ENCODE data around the gene BAIAP2L2. TPM values are rescaled to one million over a fixed set of nuclear protein-coding genes. Genes with fewer than 3 reads are reported as not detected.

BAIAP2L2 gene
- total RNA-seq, 1 donor from 2014 or later = 0.86 TPM

DNA sequence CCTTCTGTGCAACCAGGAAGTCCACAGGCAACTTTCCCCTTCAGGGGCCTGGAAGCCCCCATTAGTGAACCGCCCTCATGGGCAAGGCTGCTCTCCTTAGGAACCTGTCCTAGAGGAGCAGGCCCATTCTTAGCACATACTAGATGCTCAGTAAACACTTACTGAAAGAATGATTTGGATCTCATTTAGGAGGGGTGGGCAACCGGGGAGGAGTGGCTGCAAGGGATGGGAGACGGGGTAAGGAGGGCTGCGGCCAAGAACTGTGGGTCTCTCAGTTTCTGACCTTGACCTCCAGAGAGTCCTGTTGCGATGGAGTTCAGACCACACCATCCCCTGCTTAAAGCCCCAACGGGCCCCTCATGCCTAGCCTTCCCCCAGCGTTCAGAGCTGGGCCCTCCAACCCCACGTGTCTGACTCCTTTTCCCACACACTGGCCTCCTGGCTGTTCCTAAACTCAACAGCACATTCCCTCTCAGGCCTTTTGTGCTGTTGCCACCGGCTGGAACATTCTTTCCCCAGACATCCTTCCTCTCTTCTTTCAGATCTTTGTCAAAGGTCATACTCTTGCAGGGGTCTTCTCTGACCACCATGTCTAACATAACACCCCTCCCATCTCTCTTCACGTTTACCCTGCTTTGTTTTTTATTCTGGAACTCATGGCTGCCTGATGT lies 74.0 kb downstream of the BAIAP2L2 start:
- H3K36me3 ChIP-seq = no peaks in the 10 kb centered on the region
- H3F3A ChIP-seq (ENCODE audit: low read depth) = peaks cover 31% of the 10 kb centered on the region
- H3K9ac ChIP-seq = no peak overlapping the region
- H3K9me3 ChIP-seq (ENCODE audit: low read depth) = no peaks in the 10 kb centered on the region
- H3K27ac ChIP-seq = no peak overlapping the region
- H4K20me1 ChIP-seq (ENCODE audit: low read depth) = no peaks in the 10 kb centered on the region
- no peak for DNase-seq (ENCODE audit: low spot score)
- peaks cover 47% of the 10 kb centered on the region for H3K4me1 Mint-ChIP-seq
- H3K4me1 ChIP-seq = peaks cover 35% of the 10 kb centered on the region
- no peaks in the 10 kb centered on the region for H3K36me3 Mint-ChIP-seq
- H2AFZ ChIP-seq (replicated peaks) = no peak overlapping the region
- H3K79me2 ChIP-seq (ENCODE audit: low read depth) = no peaks in the 10 kb centered on the region
- peak overlapping the region; percentile 13 for H3K4me3 Mint-ChIP-seq
- no peaks in the 10 kb centered on the region for H3K27me3 ChIP-seq
- no peak overlapping the region for H3K4me2 ChIP-seq
- H3K4me3 ChIP-seq = no peak overlapping the region
- no peaks in the 10 kb centered on the region for H3K9me3 Mint-ChIP-seq
- TF ChIP-seq EZH2 (IDR thresholded peaks at IDR 0.05) (no peak), EZH2phosphoT487 (IDR thresholded peaks at IDR 0.05) (no peak)
- TF ChIP-seq, protein P1, sequence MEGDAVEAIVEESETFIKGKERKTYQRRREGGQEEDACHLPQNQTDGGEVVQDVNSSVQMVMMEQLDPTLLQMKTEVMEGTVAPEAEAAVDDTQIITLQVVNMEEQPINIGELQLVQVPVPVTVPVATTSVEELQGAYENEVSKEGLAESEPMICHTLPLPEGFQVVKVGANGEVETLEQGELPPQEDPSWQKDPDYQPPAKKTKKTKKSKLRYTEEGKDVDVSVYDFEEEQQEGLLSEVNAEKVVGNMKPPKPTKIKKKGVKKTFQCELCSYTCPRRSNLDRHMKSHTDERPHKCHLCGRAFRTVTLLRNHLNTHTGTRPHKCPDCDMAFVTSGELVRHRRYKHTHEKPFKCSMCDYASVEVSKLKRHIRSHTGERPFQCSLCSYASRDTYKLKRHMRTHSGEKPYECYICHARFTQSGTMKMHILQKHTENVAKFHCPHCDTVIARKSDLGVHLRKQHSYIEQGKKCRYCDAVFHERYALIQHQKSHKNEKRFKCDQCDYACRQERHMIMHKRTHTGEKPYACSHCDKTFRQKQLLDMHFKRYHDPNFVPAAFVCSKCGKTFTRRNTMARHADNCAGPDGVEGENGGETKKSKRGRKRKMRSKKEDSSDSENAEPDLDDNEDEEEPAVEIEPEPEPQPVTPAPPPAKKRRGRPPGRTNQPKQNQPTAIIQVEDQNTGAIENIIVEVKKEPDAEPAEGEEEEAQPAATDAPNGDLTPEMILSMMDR (IDR thresholded peaks at IDR 0.05) = no peak
- H3K27me3 Mint-ChIP-seq (ENCODE audit: insufficient read depth, low read depth) = peaks cover 21% of the 10 kb centered on the region
- peak overlapping the region; percentile 61 for H3K27ac Mint-ChIP-seq

DNA sequence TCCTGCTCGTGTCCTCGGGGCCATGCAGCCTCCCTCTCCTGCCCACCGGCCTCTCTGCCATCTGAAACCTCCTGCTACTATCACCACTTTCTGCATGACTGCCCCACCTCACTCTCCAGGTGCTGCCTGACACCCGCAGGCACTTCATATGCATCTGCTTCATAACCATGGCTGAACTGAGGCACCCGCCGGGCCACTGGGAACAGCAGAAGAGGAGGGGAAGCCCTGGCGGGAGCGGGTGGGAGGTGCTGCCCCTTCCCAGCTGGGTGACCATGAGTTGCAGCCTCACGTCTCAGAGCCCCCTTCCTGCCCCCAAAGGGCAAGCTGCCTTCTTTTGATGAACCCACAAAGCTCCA lies 75.0 kb downstream of the BAIAP2L2 start:
- Mint-ChIP-seq H3K27me3 (ENCODE audit: insufficient read depth, low read depth) (peaks cover 14% of the 10 kb centered on the region), H3K9me3 (no peaks in the 10 kb centered on the region), H3K36me3 (no peaks in the 10 kb centered on the region), H3K4me3 (no peak overlapping the region), H3K4me1 (peaks cover 55% of the 10 kb centered on the region), H3K27ac (no peak overlapping the region)
- Histone ChIP-seq H3K4me3 (no peak overlapping the region), H3K4me2 (peak overlapping the region; percentile 33), H3F3A (ENCODE audit: low read depth) (peaks cover 31% of the 10 kb centered on the region), H3K4me1 (peaks cover 45% of the 10 kb centered on the region), H3K9ac (no peak overlapping the region), H3K27me3 (no peaks in the 10 kb centered on the region), H3K79me2 (ENCODE audit: low read depth) (no peaks in the 10 kb centered on the region), H3K27ac (no peak overlapping the region), H4K20me1 (ENCODE audit: low read depth) (no peaks in the 10 kb centered on the region), H3K36me3 (no peaks in the 10 kb centered on the region), H2AFZ (replicated peaks) (no peak overlapping the region), H3K9me3 (ENCODE audit: low read depth) (no peaks in the 10 kb centered on the region)
- TF ChIP-seq, protein P1 (IDR thresholded peaks at IDR 0.05) = no peak
- TF ChIP-seq EZH2phosphoT487 (IDR thresholded peaks at IDR 0.05) = no peak
- TF ChIP-seq EZH2 (IDR thresholded peaks at IDR 0.05) = no peak
- DNase-seq (ENCODE audit: low spot score) = no peak

Other genes with a start within 250 kb of the BAIAP2L2 start
- gene MICALL1, start 204.4 kb downstream of the BAIAP2L2 start, total RNA-seq (ENCODE audit: low replicate concordance) = 5.0 and 14.3 TPM in 2 replicates
- 0.26 and 0.46 TPM in 2 replicates for gene C22orf23, start 157.1 kb downstream of the BAIAP2L2 start, total RNA-seq (ENCODE audit: low replicate concordance)
- 75.5 and 76.1 TPM in 2 replicates for gene POLR2F, start 157.0 kb downstream of the BAIAP2L2 start, total RNA-seq (ENCODE audit: low replicate concordance)
- 0.99 and 4.5 TPM in 2 replicates for gene SOX10, start 126.1 kb downstream of the BAIAP2L2 start, total RNA-seq (ENCODE audit: low replicate concordance)
- gene PICK1, start 53.3 kb downstream of the BAIAP2L2 start, total RNA-seq (ENCODE audit: low replicate concordance) = 10.7 and 31.8 TPM in 2 replicates
- 1.0 and 3.1 TPM in 2 replicates for gene SLC16A8, start 26.5 kb downstream of the BAIAP2L2 start, total RNA-seq (ENCODE audit: low replicate concordance)
- 20.1 and 29.4 TPM in 2 replicates for gene PLA2G6, start 71.1 kb upstream of the BAIAP2L2 start, total RNA-seq (ENCODE audit: low replicate concordance)
- gene MAFF, start 91.3 kb upstream of the BAIAP2L2 start, total RNA-seq (ENCODE audit: low replicate concordance) = 0.90 and 4.2 TPM in 2 replicates
- gene TMEM184B, start 162.3 kb upstream of the BAIAP2L2 start, total RNA-seq (ENCODE audit: low replicate concordance) = 26.5 and 43.3 TPM in 2 replicates
- gene CSNK1E, start 206.7 kb upstream of the BAIAP2L2 start, total RNA-seq (ENCODE audit: low replicate concordance) = 106 and 205 TPM in 2 replicates

All from neural progenitor cell (in vitro differentiated cells).